Stomach smooth muscle (tissue), 2 donors: ENCODE results near the gene ARFRP1.
A peak's percentile ranks its signal among the peaks of the same experiment; 100 is the strongest.
"Not testable (repeated sequence)": the region's sequence is repeated elsewhere in the genome, so short reads cannot be mapped to it uniquely, and the experiment has no call there.

Experiments
- H3K27ac ChIP-seq: one replicate; pipeline ENCODE4 v1.7.0; 2013; ENCODE audit warnings: mild to moderate bottlenecking, low read length, inconsistent platforms
- H3K27me3 ChIP-seq, 2 donors: one replicate each; pipeline ENCODE4 v1.7.0; 2013; ENCODE audit warnings: low read length in 2 of 2; ENCODE audit not compliant: insufficient read depth in 2 of 2, control insufficient read depth in 1 of 2
- H3K36me3 ChIP-seq, 2 donors: one replicate each; pipeline ENCODE4 v1.7.0; 2013; ENCODE audit warnings: low read length in 2 of 2; ENCODE audit not compliant: control insufficient read depth in 2 of 2, insufficient read depth in 2 of 2
- H3K4me1 ChIP-seq: one replicate; pipeline ENCODE4 v1.7.0; 2013; ENCODE audit warnings: low read length; ENCODE audit not compliant: control insufficient read depth, insufficient read depth
- H3K4me3 ChIP-seq, 2 donors: one replicate each; pipeline ENCODE4 v1.7.0; 2013; ENCODE audit warnings: low read length in 2 of 2
- H3K9ac ChIP-seq, 2 donors: one replicate each; pipeline ENCODE4 v1.7.0; 2013; ENCODE audit warnings: low read length in 2 of 2, mild to moderate bottlenecking in 1 of 2
- H3K9me3 ChIP-seq, 2 donors: one replicate each; pipeline ENCODE4 v1.7.0; 2013; ENCODE audit warnings: low read length in 2 of 2; ENCODE audit not compliant: control insufficient read depth in 2 of 2
- donor health status: healthy.
- donor health status: Pancreatic carcinoma.

Gene ARFRP1

DNA sequence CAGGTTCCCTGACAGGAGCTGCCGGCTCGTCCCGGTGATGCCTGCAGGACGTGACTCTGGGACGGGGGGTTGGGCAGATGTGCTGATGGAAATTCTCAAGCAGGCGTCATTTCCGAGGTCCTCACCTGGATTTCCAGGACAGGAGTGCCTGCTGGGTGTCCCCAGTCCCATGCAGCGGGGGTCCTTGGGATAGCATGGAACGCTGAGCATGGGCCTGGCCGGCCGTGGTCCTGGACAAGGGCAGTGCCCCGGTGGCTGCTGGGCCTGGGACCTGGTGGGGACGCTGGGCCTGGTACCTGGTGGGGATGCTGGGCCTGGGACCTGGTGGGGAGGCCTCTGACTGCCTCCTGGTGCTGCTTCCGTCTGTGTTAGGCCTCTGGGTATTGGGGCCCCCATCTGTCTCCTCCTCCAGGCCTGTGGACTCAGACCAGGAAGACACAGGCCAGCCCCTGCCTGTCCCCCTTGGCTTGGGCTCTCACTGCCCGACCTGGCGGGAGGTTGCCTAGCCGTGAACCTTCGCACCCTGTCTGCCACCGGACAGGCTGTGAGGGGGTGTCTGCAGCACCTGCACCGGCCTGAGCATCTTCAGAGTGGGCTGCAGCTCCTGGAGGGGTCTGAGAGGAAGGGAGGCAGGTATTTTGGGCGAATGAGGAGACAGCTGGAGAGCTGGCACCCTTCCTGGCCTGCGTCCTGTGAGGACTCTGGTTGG is 43.5 kb downstream of the ARFRP1 start:
- H3K4me1 ChIP-seq, result peaks cover 3% of the 10 kb centered on the region
- H3K4me3 ChIP-seq, result no peak overlapping the region
- no peak overlapping the region for H3K27ac ChIP-seq
- peaks cover 39 to 41% of the 10 kb centered on the region in 2 donors for H3K36me3 ChIP-seq
- no peaks in the 10 kb centered on the region for H3K9me3 ChIP-seq
- no peak overlapping the region for H3K9ac ChIP-seq
- no peaks in the 10 kb centered on the region for H3K27me3 ChIP-seq

DNA sequence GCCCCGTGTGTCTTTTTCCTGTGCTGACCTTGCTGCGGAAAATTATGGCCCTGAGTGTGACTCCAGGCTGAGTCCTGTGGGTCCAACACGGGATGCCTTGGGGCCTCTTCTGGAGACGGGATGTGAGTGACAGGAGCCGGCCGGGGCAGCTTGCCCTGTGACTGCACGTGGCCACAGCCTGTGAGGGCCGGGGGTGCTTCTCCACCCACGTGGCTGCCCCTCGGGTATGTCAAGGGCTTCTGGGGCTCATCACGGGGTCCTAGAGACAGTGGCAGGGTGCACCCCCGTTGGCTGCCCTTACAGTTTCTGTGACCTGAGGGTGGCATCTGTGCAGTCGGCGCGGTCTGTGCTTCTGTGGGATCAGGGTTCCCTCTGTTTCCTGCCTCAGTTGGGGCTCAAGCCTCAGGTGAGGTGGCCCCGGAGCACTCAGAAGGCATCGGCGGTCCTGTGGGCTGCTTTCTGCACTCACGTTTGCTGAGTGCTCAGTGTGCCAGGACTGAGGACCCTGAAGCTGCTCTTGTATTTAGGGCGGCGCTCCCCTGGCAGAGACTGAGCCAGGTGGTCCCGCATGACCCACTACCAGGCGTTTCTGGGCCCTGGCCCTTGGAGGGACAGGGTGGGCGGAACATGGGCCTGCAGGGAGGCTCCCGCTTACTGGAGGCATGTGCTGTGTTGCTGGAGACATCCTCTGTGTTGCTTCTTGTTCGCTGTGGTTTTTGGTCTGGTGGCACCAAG is 44.3 kb downstream of the ARFRP1 start:
- Histone ChIP-seq H3K36me3 (peaks cover 34 to 36% of the 10 kb centered on the region in 2 donors), H3K4me1 (peaks cover 8% of the 10 kb centered on the region), H3K27ac (no peak overlapping the region), H3K27me3 (no peaks in the 10 kb centered on the region), H3K9me3 (no peaks in the 10 kb centered on the region), H3K4me3 (no peak overlapping the region), H3K9ac (no peak overlapping the region)

DNA sequence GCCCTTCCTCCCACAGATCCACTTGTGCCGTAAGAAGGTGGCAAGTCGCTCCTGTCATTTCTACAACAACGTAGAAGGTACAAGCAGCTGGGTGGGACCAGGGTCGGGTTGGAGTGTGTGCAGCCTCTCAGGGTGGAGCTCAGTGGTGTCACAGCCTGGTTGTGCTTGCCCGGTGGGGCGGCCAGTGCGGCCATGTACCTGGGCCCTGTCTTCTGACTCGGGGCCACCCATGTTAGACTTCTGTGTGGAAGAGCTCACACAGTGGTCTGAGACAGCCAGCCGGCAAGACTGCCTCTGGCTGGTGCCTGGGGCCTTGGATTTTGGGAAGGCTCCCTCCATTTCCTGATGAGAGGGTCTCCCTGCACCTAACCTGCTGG is 45.0 kb downstream of the ARFRP1 start:
- Histone ChIP-seq H3K27me3 (no peaks in the 10 kb centered on the region), H3K4me3 (no peak overlapping the region), H3K9me3 (no peaks in the 10 kb centered on the region), H3K27ac (no peak overlapping the region), H3K9ac (no peak overlapping the region), H3K36me3 (peaks cover 28 to 34% of the 10 kb centered on the region in 2 donors), H3K4me1 (peaks cover 8% of the 10 kb centered on the region)

DNA sequence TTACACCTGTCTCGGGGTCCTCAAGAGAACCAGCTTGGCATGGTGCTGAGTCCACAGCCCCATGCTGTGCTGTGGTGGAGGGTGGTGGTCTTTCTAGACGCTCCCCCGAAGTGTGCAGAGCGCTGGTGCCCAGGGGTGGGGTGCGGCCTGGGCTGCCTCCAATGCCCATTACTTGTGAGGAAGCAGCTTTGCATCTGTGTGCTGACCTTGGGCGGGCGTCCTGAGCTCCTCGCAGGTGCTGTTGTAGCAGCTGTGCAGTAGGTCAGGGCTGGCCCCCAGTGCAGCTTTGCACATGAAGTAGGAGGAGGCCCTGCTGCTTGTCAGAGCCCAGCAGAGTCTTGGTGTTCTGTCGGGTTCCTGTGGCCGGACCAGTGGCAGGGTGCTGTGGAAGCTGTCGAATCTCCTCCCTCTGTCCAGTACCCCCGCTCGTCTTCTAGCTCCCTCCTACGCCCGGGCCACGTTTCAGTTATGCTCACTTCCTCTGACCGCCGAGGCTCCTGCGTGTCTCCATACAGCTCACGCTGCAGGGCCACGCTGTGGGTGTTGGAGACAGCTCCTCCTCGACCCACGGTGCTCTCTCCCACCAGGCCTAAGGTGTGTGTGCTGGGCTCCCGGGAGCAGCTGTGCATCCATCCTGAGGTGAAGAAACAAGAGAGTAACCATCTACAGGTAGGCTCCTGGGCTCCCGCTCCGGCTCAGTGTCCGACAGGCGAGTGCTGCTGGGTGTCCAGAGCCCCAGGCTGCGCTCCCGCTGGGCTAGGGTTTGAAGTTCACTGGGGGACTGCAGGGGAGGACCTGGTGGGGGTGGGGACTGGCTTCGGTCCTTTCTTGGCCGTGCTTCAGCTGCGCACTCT is 45.6 kb downstream of the ARFRP1 start:
- no peak overlapping the region for H3K27ac ChIP-seq
- H3K4me1 ChIP-seq, result peaks cover 14% of the 10 kb centered on the region
- no peaks in the 10 kb centered on the region for H3K27me3 ChIP-seq
- H3K4me3 ChIP-seq, result no peak overlapping the region
- H3K36me3 ChIP-seq, result peaks cover 24 to 30% of the 10 kb centered on the region in 2 donors
- H3K9ac ChIP-seq, result no peak overlapping the region
- H3K9me3 ChIP-seq, result no peaks in the 10 kb centered on the region

DNA sequence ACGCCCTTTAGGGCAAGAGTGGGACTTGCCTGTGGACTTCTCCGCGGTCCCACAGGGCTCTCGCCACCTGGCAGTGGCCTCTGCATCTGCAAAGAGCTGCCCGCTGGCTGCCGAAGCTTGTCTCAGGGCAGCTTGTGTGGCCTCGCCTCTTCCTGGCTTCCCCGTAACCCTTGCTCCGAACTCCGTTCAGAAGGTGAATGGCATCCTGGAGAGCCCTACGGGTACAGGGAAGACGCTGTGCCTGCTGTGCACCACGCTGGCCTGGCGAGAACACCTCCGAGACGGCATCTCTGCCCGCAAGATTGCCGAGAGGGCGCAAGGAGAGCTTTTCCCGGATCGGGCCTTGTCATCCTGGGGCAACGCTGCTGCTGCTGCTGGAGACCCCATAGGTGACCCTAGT is 46.7 kb downstream of the ARFRP1 start:
- H3K27me3 ChIP-seq, result no peaks in the 10 kb centered on the region
- peaks cover 18% of the 10 kb centered on the region for H3K4me1 ChIP-seq
- no peak overlapping the region for H3K9ac ChIP-seq
- no peak overlapping the region for H3K27ac ChIP-seq
- peaks cover 19 to 23% of the 10 kb centered on the region in 2 donors for H3K36me3 ChIP-seq
- no peaks in the 10 kb centered on the region for H3K9me3 ChIP-seq
- H3K4me3 ChIP-seq, result no peak overlapping the region

DNA sequence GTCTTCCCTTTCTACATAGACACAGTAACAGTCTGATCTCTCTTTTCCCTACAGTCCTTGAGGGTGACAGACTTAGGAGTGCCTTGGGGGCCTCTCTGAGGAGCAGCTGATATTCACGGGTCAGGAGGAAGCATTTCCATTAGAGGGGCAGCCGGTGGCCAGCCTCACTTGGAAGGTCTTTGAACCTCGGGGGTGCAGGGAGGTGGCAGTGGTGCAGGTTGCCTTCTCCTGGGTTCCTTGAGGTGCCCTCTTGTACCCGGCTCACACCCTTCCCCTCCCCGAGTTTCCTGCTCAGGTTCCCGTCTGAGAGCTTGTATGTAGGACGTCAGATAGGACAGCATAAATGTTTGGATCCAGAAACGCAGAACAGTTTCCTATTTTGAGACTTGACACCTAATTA is 47.2 kb downstream of the ARFRP1 start:
- H3K36me3 ChIP-seq, result peaks cover 16 to 22% of the 10 kb centered on the region in 2 donors
- no peaks in the 10 kb centered on the region for H3K27me3 ChIP-seq
- no peak overlapping the region for H3K4me3 ChIP-seq
- no peak overlapping the region for H3K27ac ChIP-seq
- H3K4me1 ChIP-seq, result peaks cover 18% of the 10 kb centered on the region
- no peak overlapping the region for H3K9ac ChIP-seq
- no peaks in the 10 kb centered on the region for H3K9me3 ChIP-seq

DNA sequence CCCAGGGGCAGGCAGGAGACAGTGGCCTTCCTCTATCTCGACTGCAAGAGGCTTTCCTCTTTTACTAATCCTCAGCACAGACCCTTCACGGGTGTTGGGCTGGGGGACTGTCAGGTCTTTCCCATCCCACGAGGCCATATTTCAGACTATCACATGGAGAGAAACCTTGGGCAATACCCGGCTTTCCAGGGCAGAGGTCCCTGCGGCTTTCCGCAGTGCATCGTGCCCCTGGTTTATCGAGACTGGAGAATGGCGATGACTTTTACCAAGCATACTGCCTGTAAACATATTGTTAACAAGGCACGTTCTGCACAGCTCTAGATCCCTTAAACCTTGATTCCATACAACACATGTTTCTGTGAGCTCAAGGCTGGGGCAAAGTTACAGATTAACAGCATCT is 47.6 kb downstream of the ARFRP1 start:
- H3K27me3 ChIP-seq, result not testable (repeated sequence)
- H3K4me1 ChIP-seq, result peaks cover 18% of the 10 kb centered on the region

DNA sequence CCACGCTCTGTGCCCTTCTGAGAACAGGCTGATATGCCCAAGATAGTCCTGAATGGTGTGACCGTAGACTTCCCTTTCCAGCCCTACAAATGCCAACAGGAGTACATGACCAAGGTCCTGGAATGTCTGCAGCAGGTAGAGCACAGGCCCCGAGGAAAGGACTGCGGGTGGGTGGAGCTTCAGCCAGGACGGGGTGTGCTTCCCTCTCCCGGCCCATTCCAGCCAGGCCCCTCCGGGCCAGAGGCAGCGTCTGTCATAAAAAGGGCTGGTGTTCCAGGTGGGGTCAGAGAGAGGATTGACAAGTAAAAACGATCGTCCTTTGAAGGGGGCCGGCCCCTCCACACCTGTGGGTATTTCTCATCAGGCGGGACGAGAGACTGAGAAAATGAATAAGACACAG is 48.4 kb downstream of the ARFRP1 start:
- Histone ChIP-seq H3K27me3 (no peaks in the 10 kb centered on the region), H3K9ac (peak overlapping the region; percentile 92 to 93), H3K4me1 (peaks cover 19% of the 10 kb centered on the region), H3K4me3 (peak overlapping the region; percentile 83 to 93), H3K9me3 (no peaks in the 10 kb centered on the region), H3K27ac (peak overlapping the region; percentile 86), H3K36me3 (peaks cover 16 to 18% of the 10 kb centered on the region in 2 donors)

More for the DNA sequence above, 47.6 kb downstream of the ARFRP1 start:
- not testable (repeated sequence) for H3K4me3 ChIP-seq, H3K9me3 ChIP-seq, H3K9ac ChIP-seq, H3K27ac ChIP-seq
- peaks cover 16 to 22% of the 10 kb centered on the region in 2 donors for H3K36me3 ChIP-seq

DNA sequence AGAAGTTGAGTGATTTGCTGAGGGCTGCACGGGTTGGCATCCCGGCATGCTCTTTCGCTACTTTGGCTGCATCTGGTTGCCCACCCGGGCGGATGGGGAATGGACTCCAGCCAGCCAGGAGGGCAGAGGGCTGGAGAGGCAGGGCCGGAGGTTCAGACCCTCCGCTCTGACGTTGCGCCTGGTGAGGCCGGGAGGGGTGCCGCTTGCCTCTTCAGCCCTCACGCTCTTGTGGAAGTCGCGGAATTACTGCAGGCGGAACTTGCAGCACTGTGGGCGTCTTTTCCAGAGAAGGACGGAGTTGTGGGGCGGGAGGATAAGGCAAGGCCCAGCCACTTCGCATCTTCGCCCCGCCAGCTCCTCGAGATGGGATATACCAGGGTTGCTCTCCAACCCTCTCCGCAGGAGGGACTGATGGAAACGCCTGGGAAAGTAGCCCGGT is 49.0 kb downstream of the ARFRP1 start:
- H3K27me3 ChIP-seq, result no peaks in the 10 kb centered on the region
- H3K4me1 ChIP-seq, result peaks cover 23% of the 10 kb centered on the region
- no peaks in the 10 kb centered on the region for H3K9me3 ChIP-seq
- peaks cover 16 to 18% of the 10 kb centered on the region in 2 donors for H3K36me3 ChIP-seq
- peak overlapping the region; percentile 83 to 93 for H3K4me3 ChIP-seq
- peak overlapping the region; percentile 86 for H3K27ac ChIP-seq
- peak overlapping the region; percentile 92 to 93 for H3K9ac ChIP-seq

DNA sequence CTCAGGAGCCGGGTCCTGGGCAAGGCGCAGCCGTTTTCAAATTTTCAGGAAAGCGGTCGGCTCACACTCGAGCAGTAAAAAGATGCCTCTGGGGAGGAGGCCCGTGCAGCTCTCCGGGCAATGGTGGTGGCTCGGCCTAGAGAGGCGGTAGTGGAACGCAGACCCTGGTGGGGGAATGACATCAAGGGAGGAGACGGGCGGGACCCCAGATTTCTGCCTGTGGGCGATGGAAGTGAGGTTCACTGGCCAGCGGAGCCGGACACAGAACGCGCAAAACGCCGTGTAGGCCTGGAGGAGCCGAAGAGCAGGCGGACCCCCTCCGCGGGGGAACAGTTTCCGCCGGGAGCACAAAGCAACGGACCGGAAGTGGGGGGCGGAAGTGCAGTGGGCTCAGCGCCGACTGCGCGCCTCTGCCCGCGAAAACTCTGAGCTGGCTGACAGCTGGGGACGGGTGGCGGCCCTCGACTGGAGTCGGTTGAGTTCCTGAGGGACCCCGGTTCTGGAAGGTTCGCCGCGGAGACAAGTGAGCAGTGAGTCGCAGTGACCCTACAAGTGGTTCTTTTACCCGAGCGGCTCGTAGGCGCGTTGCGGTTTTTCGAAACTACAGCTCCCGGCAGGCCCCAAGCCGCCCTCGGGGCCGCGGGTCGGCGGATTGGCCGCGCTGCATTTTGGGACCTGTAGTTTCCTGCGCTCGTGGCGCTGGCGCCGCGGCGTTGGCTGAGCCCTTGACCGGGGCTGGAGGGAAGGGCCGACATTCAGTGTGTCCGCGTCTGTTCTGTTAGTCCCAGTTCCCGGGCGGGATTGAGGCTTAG is 49.6 kb downstream of the ARFRP1 start, which contains the start of gene RTEL1:
Gene RTEL1 (plus strand): TSS at position 376 of the 812 bp plus-strand sequence. CDS start 1,091 bp downstream, outside the sequence.
- no peaks in the 10 kb centered on the region for H3K9me3 ChIP-seq

More for the DNA sequence above, 49.6 kb downstream of the ARFRP1 start, which contains the start of gene RTEL1:
- H3K4me3 ChIP-seq, result peak within 1 kb of the TSS; percentile 83 to 93
- peak within 1 kb of the TSS; percentile 86 for H3K27ac ChIP-seq
- no peaks in the 10 kb centered on the region for H3K27me3 ChIP-seq
- peaks cover 14 to 16% of the 10 kb centered on the region in 2 donors for H3K36me3 ChIP-seq
- H3K9ac ChIP-seq, result peak within 1 kb of the TSS; percentile 92 to 93
- H3K4me1 ChIP-seq, result peaks cover 26% of the 10 kb centered on the region
